GM12878 (cell line): ENCODE measurements around the gene UBE2E2. TPM values are rescaled to one million over a fixed set of nuclear protein-coding genes. Genes with fewer than 3 reads are reported as not detected.

Experiments used
- ATAC-seq: fragments of 200-7000 bp; cut with Tn5 transposase; 3 replicates; pipeline ENCODE4 v1.9.1; 2020; ENCODE audit warnings: mild to moderate bottlenecking, moderate library complexity
- BruUV-seq: library from RNA; stranded (reverse); fragments of 400-500 nt; replicated peaks from 2 replicates; lab custom pipeline; 2021; lab: Mats Ljungman, UMichigan
- CTCF ChIA-PET: fragments of 300-600 bp; sonication (Branson Sonifier 250); formaldehyde crosslinking; extraction: SDS; loops from one replicate; lab custom pipeline; 2021; ENCODE audit warnings: inconsistent platforms; lab: Yijun Ruan, JAX
- POLR2A ChIA-PET: fragments of 350-600 bp; formaldehyde crosslinking; extraction: SDS; loops from one replicate; lab custom pipeline; 2021; ENCODE audit warnings: inconsistent platforms; lab: Charles Lee
- RAD21 ChIA-PET: fragments of 300-600 bp; sonication (Branson Sonifier 250); formaldehyde crosslinking; loops from one replicate; lab custom pipeline; 2023; ENCODE audit warnings: antibody characterized with exemption; ENCODE audit not compliant: unreplicated experiment; lab: Charles Lee
- SMC1A ChIA-PET: fragments of 300-600 bp; sonication (Branson Sonifier 250); formaldehyde crosslinking; loops from one replicate; lab custom pipeline; 2023; ENCODE audit not compliant: unreplicated experiment, uncharacterized antibody; lab: Charles Lee
- DNase-seq: peaks from one replicate; pipeline ENCODE4 v3.0.0-alpha.2; 2011; ENCODE audit warnings: low read depth, low spot score
- FAIRE-seq: peaks from 3 replicates; lab custom pipeline; 2011; peaks lifted over from hg19 to GRCh38; lab: Jason Lieb, UNC
- H2AFZ ChIP-seq: 2 replicates; pipeline ENCODE4 v1.6.0; 2011; ENCODE audit warnings: low read depth, low read length, control low read depth; ENCODE audit not compliant: control insufficient read depth
- H3K27ac ChIP-seq: 2 replicates; pipeline ENCODE4 v1.5.1; 2011; ENCODE audit warnings: control low read depth; ENCODE audit not compliant: control insufficient read depth, insufficient read depth
- H3K27me3 ChIP-seq, 2 experiments: replicated peaks in 1 of 2; 2 replicates each; pipeline versions ENCODE4 v1.6.0 to v1.6.1; 2011; ENCODE audit warnings: low read length in 1 of 2; ENCODE audit not compliant: control insufficient read depth in 2 of 2, insufficient read depth in 2 of 2
- H3K36me3 ChIP-seq, 2 experiments: 2 replicates each; pipeline ENCODE4 v1.5.1; 2011; ENCODE audit warnings: low read length in 1 of 2; ENCODE audit not compliant: control insufficient read depth in 2 of 2, insufficient read depth in 2 of 2
- H3K4me1 ChIP-seq: 2 replicates; pipeline ENCODE4 v1.6.1; 2011; ENCODE audit warnings: mild to moderate bottlenecking, low read length, moderate library complexity, mixed read lengths; ENCODE audit not compliant: control insufficient read depth, insufficient read depth
- H3K4me2 ChIP-seq: 2 replicates; pipeline ENCODE4 v1.6.0; 2011; ENCODE audit warnings: control low read depth; ENCODE audit not compliant: control insufficient read depth, insufficient read depth
- H3K4me3 ChIP-seq: fragments of 200-600 bp; sonication (generic); 2 replicates; pipeline ENCODE4 v1.5.1; 2016
- H3K79me2 ChIP-seq: 2 replicates; pipeline ENCODE4 v1.6.0; 2011; ENCODE audit warnings: low read length; ENCODE audit not compliant: control insufficient read depth, insufficient read depth
- H3K9ac ChIP-seq: 2 replicates; pipeline ENCODE4 v1.8.0; 2011; ENCODE audit warnings: low read length, control low read depth, mixed read lengths; ENCODE audit not compliant: control insufficient read depth, insufficient read depth
- H3K9me3 ChIP-seq: replicated peaks from 3 replicates; pipeline ENCODE4 v1.5.1; 2011; ENCODE audit warnings: mild to moderate bottlenecking, low read length; ENCODE audit not compliant: control insufficient read depth, insufficient read depth
- H4K20me1 ChIP-seq: 2 replicates; pipeline ENCODE4 v1.6.0; 2011; ENCODE audit not compliant: control insufficient read depth, insufficient read depth
- ATF7 ChIP-seq: fragments of 450-650 bp; IDR thresholded peaks from 2 replicates; pipeline ENCODE4 v1.6.1; 2016; ENCODE audit warnings: low read depth, mild to moderate bottlenecking
- BMI1 ChIP-seq: fragments of 450-650 bp; IDR thresholded peaks from 2 replicates; pipeline ENCODE4 v1.6.1; 2016; ENCODE audit warnings: mild to moderate bottlenecking, moderate library complexity, borderline replicate concordance
- CREB1 ChIP-seq: IDR thresholded peaks from 2 replicates; pipeline ENCODE4 v1.6.1; 2012; ENCODE audit warnings: low read depth, mild to moderate bottlenecking, inconsistent platforms
- ETV6 ChIP-seq, 2 experiments: fragments of 450-650 bp in 1 of 2; IDR thresholded peaks in 1 of 2; conservative IDR thresholded peaks in 1 of 2; 2 replicates each; pipeline ENCODE4 v1.6.1; 2014; ENCODE audit warnings: antibody characterized with exemption in 1 of 2, borderline replicate concordance in 1 of 2, low read depth in 1 of 2, mild to moderate bottlenecking in 1 of 2, moderate library complexity in 1 of 2
- FOXM1 ChIP-seq: IDR thresholded peaks from 2 replicates; pipeline ENCODE4 v1.6.1; 2012; ENCODE audit warnings: low read depth, mild to moderate bottlenecking, inconsistent platforms, low read length, moderate library complexity
- GATAD2B ChIP-seq: fragments of 450-650 bp; conservative IDR thresholded peaks from 2 replicates; pipeline ENCODE4 v1.6.1; 2017; ENCODE audit warnings: low read depth, mild to moderate bottlenecking, moderate library complexity
- IKZF2 ChIP-seq, 2 experiments: fragments of 450-650 bp; IDR thresholded peaks; 2 replicates each; pipeline ENCODE4 v1.6.1; 2017; ENCODE audit warnings: mild to moderate bottlenecking in 2 of 2, moderate library complexity in 2 of 2
- MEF2A ChIP-seq: IDR thresholded peaks from 2 replicates; pipeline ENCODE4 v1.6.1; 2011; ENCODE audit warnings: low read depth, mild to moderate bottlenecking, low read length, moderate library complexity; ENCODE audit not compliant: insufficient read depth
- MYC ChIP-seq: IDR thresholded peaks from 2 replicates; pipeline ENCODE4 v1.6.1; 2011; ENCODE audit warnings: mild to moderate bottlenecking, low read length, moderate library complexity, inconsistent platforms; ENCODE audit not compliant: insufficient read depth, insufficient replicate concordance, insufficient read length, severe bottlenecking
- NFIC ChIP-seq: IDR thresholded peaks from 2 replicates; pipeline ENCODE4 v1.6.1; 2012; ENCODE audit warnings: low read depth, mild to moderate bottlenecking, inconsistent platforms, low read length, moderate library complexity
- STAT1 ChIP-seq: fragments of 450-650 bp; conservative IDR thresholded peaks from 2 replicates; pipeline ENCODE4 v1.6.1; 2014; ENCODE audit warnings: antibody characterized with exemption, mild to moderate bottlenecking
- ZNF217 ChIP-seq: fragments of 450-650 bp; IDR thresholded peaks from 2 replicates; pipeline ENCODE4 v1.6.1; 2017; ENCODE audit warnings: antibody characterized with exemption, mild to moderate bottlenecking
- WGBS: methylation state at CpG from one replicate; pipeline ENCODE4 v1.1.6; 2016; ENCODE audit warnings: low lambda C conversion rate; ENCODE audit not compliant: insufficient replicate concordance, insufficient coverage; ENCODE audit errors: missing lambda C conversion rate; 5-methylcytosine and 5-hydroxymethylcytosine counted together
- in situ Hi-C: fragments of 300-500 bp; cut with MboI; formaldehyde crosslinking; loops from 9 replicates; pipeline ENCODE4 v1.14.3; 2018; ENCODE audit warnings: mixed read lengths
- intact Hi-C: fragments of 100-400 bp; cut with micrococcal nuclease; formaldehyde crosslinking; loops from one replicate; pipeline ENCODE4 v1.14.2; 2022; ENCODE audit not compliant: unreplicated experiment
- polyA plus RNA-seq, 11 experiments: library from polyadenylated mRNA; depleted of rRNA in 4 of 11; unstranded in 6 of 11; stranded (reverse) in 5 of 11; fragments of >200 nt; fragmentation: Nextera tagmentation in 4 of 11; fragmentation: Illumina TruSeq in 1 of 11; extraction: Ambion mirVana in 4 of 11; extraction: Trizol in 1 of 11; gene quantifications; 1 replicate in 1 of 11; 2 replicates in 10 of 11; pipeline versions ENCODE4 v1.2.1 to v1.2.3, GENCODE V29; 2011 to 2016; ENCODE audit warnings: inconsistent platforms in 2 of 11, missing spikeins in 2 of 11, low read depth in 1 of 11
- total RNA-seq, 4 experiments: library from RNA; depleted of rRNA in 3 of 4; stranded (reverse); fragments of >200 nt in 3 of 4; fragmentation: Illumina TruSeq in 1 of 4; extraction: Trizol in 1 of 4; gene quantifications; 2 replicates each; pipeline versions ENCODE4 v1.2.1 to v1.2.3, GENCODE V29; 2013 to 2021
- TF ChIP-seq, protein P1 (sequence below): fragments of 450-650 bp; IDR thresholded peaks from 2 replicates; pipeline ENCODE4 v1.6.1; 2018; ENCODE audit warnings: mild to moderate bottlenecking, low read depth, moderate library complexity; ENCODE audit not compliant: partially characterized antibody
- TF ChIP-seq, protein P2 (sequence below): IDR thresholded peaks from 2 replicates; pipeline ENCODE4 v1.6.1; 2011; ENCODE audit warnings: borderline replicate concordance, low read depth, mild to moderate bottlenecking, moderate library complexity, low read length; ENCODE audit not compliant: insufficient read depth, poor library complexity, severe bottlenecking
- TF ChIP-seq, protein P3 (sequence below): fragments of 450-650 bp; conservative IDR thresholded peaks from 2 replicates; pipeline ENCODE4 v1.6.1; 2017; ENCODE audit warnings: mild to moderate bottlenecking, moderate library complexity

Gene UBE2E2
- total and polyA plus RNA-seq, 10 of the 15 experiments (the other 5 are each of a cell fraction or from before 2014, with no cell fraction given), result 8.7 to 71.0 (median 36.4) TPM

DNA sequence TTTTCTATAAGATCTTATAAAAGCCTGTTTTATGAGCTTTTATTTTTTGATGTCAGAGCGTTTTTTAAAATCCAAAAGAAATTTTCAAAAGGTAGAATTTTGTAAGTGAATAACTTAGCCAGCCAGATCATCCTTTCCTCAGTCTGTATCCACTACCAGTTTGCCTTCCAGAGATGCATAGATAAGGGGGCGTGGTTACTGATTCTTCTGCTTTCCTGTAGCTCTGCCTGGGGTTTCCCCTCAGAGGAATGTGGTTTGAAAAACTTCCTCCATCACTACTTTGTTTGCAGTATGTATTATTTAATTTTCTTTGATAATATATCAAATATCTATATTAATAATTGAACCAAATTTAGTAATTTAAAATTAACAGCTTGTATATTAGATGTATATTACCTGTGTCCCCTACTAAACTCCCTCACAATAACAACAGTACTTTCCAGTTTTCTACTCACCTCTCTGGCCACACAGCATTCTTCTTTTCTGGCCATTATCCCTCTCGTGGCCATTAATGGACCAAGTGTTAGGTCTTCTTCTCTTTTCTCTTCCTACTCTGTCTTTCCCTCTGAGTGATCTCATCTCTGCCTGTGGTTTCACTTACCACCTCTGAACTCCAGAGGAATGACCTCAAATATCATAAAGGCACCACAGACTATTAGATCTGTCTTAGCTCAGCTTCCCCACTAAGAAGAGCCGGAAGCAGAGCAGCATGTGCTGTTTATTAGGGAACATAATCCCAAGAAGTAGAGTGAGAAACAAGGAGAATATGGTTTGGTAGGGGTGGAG lies 239.7 kb downstream of the UBE2E2 start:
- 3% methylated on average over 4 of the region's 4 CpGs for WGBS
- H3K9me3 ChIP-seq, result no peaks in the 10 kb centered on the region
- ATAC-seq, result peak; percentile 64
- no peak for DNase-seq
- H4K20me1 ChIP-seq, result peaks cover 6% of the 10 kb centered on the region; the same call in 1 of the 2 replicates
- H3K4me3 ChIP-seq, result no peak overlapping the region
- in situ Hi-C loops (no loop called here), intact Hi-C loops (loop anchor here (5.0 kb wide), 1 partner anchor 280 kb away; no protein-coding TSS in a partner anchor)
- peaks cover 17% of the 10 kb centered on the region for H3K4me1 ChIP-seq
- ChIA-PET SMC1A (interaction anchor here (0.6 to 4.7 kb wide), 22 partner anchors 10 to 388 kb away, joined by 3 to 31 read pairs (median 4); no protein-coding TSS in a partner anchor), RAD21 (interaction anchor here (0.6 to 1.5 kb wide), 9 partner anchors 21 to 319 kb away, joined by 3 to 5 read pairs (median 3); no protein-coding TSS in a partner anchor), POLR2A (interaction anchor here (1.0 to 2.4 kb wide), 2 partner anchors 11 to 151 kb away, joined by 3 to 12 read pairs; no protein-coding TSS in a partner anchor), CTCF (interaction anchor here (0.8 to 1.7 kb wide), 4 partner anchors 9 to 65 kb away, joined by 3 to 4 read pairs (median 4); no protein-coding TSS in a partner anchor)
- H3K27me3 ChIP-seq, result no peaks in the 10 kb centered on the region
- no peak overlapping the region for H2AFZ ChIP-seq
- H3K4me2 ChIP-seq, result no peak overlapping the region
- H3K36me3 ChIP-seq, result no peaks in the 10 kb centered on the region
- no TSS peak for BruUV-seq
- H3K9ac ChIP-seq, result no peak overlapping the region
- H3K27ac ChIP-seq, result no peak overlapping the region
- FAIRE-seq, result no peak
- peaks cover 7% of the 10 kb centered on the region for H3K79me2 ChIP-seq
- peak; percentile 15; the same call in 1 of the 2 replicates for TF ChIP-seq ATF7
- no peak for TF ChIP-seq MYC
- TF ChIP-seq, protein P1, sequence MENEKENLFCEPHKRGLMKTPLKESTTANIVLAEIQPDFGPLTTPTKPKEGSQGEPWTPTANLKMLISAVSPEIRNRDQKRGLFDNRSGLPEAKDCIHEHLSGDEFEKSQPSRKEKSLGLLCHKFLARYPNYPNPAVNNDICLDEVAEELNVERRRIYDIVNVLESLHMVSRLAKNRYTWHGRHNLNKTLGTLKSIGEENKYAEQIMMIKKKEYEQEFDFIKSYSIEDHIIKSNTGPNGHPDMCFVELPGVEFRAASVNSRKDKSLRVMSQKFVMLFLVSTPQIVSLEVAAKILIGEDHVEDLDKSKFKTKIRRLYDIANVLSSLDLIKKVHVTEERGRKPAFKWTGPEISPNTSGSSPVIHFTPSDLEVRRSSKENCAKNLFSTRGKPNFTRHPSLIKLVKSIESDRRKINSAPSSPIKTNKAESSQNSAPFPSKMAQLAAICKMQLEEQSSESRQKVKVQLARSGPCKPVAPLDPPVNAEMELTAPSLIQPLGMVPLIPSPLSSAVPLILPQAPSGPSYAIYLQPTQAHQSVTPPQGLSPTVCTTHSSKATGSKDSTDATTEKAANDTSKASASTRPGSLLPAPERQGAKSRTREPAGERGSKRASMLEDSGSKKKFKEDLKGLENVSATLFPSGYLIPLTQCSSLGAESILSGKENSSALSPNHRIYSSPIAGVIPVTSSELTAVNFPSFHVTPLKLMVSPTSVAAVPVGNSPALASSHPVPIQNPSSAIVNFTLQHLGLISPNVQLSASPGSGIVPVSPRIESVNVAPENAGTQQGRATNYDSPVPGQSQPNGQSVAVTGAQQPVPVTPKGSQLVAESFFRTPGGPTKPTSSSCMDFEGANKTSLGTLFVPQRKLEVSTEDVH, result no peak
- TF ChIP-seq MEF2A, result no peak
- TF ChIP-seq IKZF2 (IDR thresholded peaks at IDR 0.05), result peak; percentile 58 to 70; a peak in 3 of 4 replicates
- no peak for TF ChIP-seq GATAD2B
- 0 out of 2 replicates have a peak, but pooled peaks have one; percentile 19 for TF ChIP-seq CREB1
- TF ChIP-seq STAT1, result no peak
- no peak for TF ChIP-seq BMI1
- no peak for TF ChIP-seq FOXM1
- no peak for TF ChIP-seq ETV6 (conservative IDR thresholded peaks at IDR 0.05 in 1 of 2, IDR thresholded peaks at IDR 0.05 in 1 of 2; ENCODE audit: borderline replicate concordance in 1 of 2, low read depth in 1 of 2)
- no peak for TF ChIP-seq ZNF217
- TF ChIP-seq, protein P2, sequence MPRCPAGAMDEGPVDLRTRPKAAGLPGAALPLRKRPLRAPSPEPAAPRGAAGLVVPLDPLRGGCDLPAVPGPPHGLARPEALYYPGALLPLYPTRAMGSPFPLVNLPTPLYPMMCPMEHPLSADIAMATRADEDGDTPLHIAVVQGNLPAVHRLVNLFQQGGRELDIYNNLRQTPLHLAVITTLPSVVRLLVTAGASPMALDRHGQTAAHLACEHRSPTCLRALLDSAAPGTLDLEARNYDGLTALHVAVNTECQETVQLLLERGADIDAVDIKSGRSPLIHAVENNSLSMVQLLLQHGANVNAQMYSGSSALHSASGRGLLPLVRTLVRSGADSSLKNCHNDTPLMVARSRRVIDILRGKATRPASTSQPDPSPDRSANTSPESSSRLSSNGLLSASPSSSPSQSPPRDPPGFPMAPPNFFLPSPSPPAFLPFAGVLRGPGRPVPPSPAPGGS, result no peak
- TF ChIP-seq, protein P3, sequence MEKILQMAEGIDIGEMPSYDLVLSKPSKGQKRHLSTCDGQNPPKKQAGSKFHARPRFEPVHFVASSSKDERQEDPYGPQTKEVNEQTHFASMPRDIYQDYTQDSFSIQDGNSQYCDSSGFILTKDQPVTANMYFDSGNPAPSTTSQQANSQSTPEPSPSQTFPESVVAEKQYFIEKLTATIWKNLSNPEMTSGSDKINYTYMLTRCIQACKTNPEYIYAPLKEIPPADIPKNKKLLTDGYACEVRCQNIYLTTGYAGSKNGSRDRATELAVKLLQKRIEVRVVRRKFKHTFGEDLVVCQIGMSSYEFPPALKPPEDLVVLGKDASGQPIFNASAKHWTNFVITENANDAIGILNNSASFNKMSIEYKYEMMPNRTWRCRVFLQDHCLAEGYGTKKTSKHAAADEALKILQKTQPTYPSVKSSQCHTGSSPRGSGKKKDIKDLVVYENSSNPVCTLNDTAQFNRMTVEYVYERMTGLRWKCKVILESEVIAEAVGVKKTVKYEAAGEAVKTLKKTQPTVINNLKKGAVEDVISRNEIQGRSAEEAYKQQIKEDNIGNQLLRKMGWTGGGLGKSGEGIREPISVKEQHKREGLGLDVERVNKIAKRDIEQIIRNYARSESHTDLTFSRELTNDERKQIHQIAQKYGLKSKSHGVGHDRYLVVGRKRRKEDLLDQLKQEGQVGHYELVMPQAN, result no peak
- 0 out of 2 replicates have a peak, but pooled peaks have one; percentile 46 for TF ChIP-seq NFIC
